ENCODE results near the gene VARS1. TPM values are rescaled to one million over a fixed set of nuclear protein-coding genes. Genes with fewer than 3 reads are reported as not detected.

VARS1 gene
- total RNA-seq, 2 experiments from 2014 or later = 51.2 to 137 TPM

GRCh38 chr6:31792761-31793171, 2.8 kb downstream of the VARS1 start:
- TF ChIP-seq EZH2phosphoT487 (IDR thresholded peaks at IDR 0.05; ENCODE audit: borderline replicate concordance, low read depth, low read length) (no peak), CTCF (conservative IDR thresholded peaks at IDR 0.05; ENCODE audit: low read length) (no peak)
- ChIA-PET POLR2A (no interaction called here), CTCF (ENCODE audit: unreplicated experiment) (no interaction called here)
- Histone ChIP-seq H3K4me2 (ENCODE audit: low read length) (no peak overlapping the region), H3K4me1 (ENCODE audit: insufficient read depth, low read length, poor library complexity, severe bottlenecking) (peaks cover 68% of the 10 kb centered on the region), H3K9me2 (ENCODE audit: insufficient read depth, low read length) (no peaks in the 10 kb centered on the region), H2AFZ (ENCODE audit: low read length) (no peak overlapping the region), H3K36me3 (ENCODE audit: insufficient read depth, low read length) (peaks cover 60% of the 10 kb centered on the region), H3K79me2 (ENCODE audit: insufficient read depth, low read depth, low read length) (peaks cover 40% of the 10 kb centered on the region), H3K27ac (ENCODE audit: low read depth, low read length, poor library complexity, severe bottlenecking) (no peak overlapping the region), H4K20me1 (ENCODE audit: insufficient read depth, low read length) (no peaks in the 10 kb centered on the region), H3K4me3 (ENCODE audit: low read depth, low read length, poor library complexity, severe bottlenecking) (no peak overlapping the region), H3K9me3 (ENCODE audit: low read length) (no peaks in the 10 kb centered on the region)
- no peak for DNase-seq (ENCODE audit: low spot score)
- no TSS peak for BruUV-seq (replicated peaks)
- intact Hi-C loops (cut with micrococcal nuclease; ENCODE audit: unreplicated experiment) = loop anchor here (10.0 kb wide), 1 partner anchor 248 kb away; the partner anchor contains the start of genes ATP6V1G2, DDX39B and NFKBIL1

- intact Hi-C loops (cut with micrococcal nuclease; ENCODE audit: unreplicated experiment) = loop anchor here (10.0 kb wide), 1 partner anchor 247 kb away; the partner anchor contains the start of genes ATP6V1G2, DDX39B and NFKBIL1
Observed at GRCh38 chr6:31792090-31792374, 3.5 kb downstream of the VARS1 start.

More at GRCh38 chr6:31792090-31792374, 3.5 kb downstream of the VARS1 start:
- Histone ChIP-seq H3K4me3 (ENCODE audit: low read depth, low read length, poor library complexity, severe bottlenecking) (no peak overlapping the region), H3K4me1 (ENCODE audit: insufficient read depth, low read length, poor library complexity, severe bottlenecking) (peaks cover 60% of the 10 kb centered on the region), H3K4me2 (ENCODE audit: low read length) (no peak overlapping the region), H4K20me1 (ENCODE audit: insufficient read depth, low read length) (no peaks in the 10 kb centered on the region), H3K79me2 (ENCODE audit: insufficient read depth, low read depth, low read length) (peaks cover 40% of the 10 kb centered on the region), H3K9me3 (ENCODE audit: low read length) (no peaks in the 10 kb centered on the region), H3K27ac (ENCODE audit: low read depth, low read length, poor library complexity, severe bottlenecking) (no peak overlapping the region), H3K36me3 (ENCODE audit: insufficient read depth, low read length) (peaks cover 62% of the 10 kb centered on the region), H2AFZ (ENCODE audit: low read length) (no peak overlapping the region), H3K9me2 (ENCODE audit: insufficient read depth, low read length) (no peaks in the 10 kb centered on the region)
- BruUV-seq (replicated peaks) = no TSS peak
- ChIA-PET POLR2A (no interaction called here), CTCF (ENCODE audit: unreplicated experiment) (no interaction called here)
- no peak for TF ChIP-seq CTCF (conservative IDR thresholded peaks at IDR 0.05; ENCODE audit: low read length)
- no peak for TF ChIP-seq EZH2phosphoT487 (IDR thresholded peaks at IDR 0.05; ENCODE audit: borderline replicate concordance, low read depth, low read length)
- no peak for DNase-seq (ENCODE audit: low spot score)

All from OCI-LY7 (cell line).